22Rv1 (cell line): ENCODE results near the gene TRIM26.
"Not testable (repeated sequence)": the region's sequence is repeated elsewhere in the genome, so short reads cannot be mapped to it uniquely, and the experiment has no call there.

Experiments
- H3K27ac ChIP-seq: fragments of 450-650 bp; 2 replicates; pipeline ENCODE4 v1.5.1; 2017
- ZFX ChIP-seq: fragments of 450-650 bp; IDR thresholded peaks from 2 replicates; pipeline ENCODE4 v1.6.1; 2017; ENCODE audit warnings: antibody characterized with exemption, borderline replicate concordance
- TF ChIP-seq, protein P1 (sequence below): fragments of 450-650 bp; IDR thresholded peaks from 2 replicates; pipeline ENCODE4 v1.5.1; 2017; ENCODE audit warnings: mild to moderate bottlenecking

Gene TRIM26

DNA sequence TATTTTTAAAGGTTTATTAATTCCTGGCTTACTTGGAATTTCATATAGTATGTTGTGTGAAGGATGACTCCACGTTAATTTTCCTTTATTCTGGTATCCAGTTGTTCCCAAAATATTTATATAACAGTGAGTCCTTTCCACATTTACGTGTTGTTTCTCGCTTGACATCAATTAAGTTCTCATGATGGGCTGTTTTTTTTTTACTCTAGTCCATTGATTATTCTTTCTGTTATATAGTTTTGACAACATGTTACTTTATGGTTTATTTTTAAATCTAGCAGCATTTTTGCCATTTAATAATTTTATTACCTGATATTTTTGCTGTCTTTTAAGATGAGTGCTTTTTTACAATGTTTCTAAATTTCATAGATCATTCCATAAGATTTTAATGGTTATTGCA lies 70.5 kb downstream of the TRIM26 start:
- H3K27ac ChIP-seq: no peak overlapping the region
- no peak for TF ChIP-seq ZFX
- TF ChIP-seq, protein P1, sequence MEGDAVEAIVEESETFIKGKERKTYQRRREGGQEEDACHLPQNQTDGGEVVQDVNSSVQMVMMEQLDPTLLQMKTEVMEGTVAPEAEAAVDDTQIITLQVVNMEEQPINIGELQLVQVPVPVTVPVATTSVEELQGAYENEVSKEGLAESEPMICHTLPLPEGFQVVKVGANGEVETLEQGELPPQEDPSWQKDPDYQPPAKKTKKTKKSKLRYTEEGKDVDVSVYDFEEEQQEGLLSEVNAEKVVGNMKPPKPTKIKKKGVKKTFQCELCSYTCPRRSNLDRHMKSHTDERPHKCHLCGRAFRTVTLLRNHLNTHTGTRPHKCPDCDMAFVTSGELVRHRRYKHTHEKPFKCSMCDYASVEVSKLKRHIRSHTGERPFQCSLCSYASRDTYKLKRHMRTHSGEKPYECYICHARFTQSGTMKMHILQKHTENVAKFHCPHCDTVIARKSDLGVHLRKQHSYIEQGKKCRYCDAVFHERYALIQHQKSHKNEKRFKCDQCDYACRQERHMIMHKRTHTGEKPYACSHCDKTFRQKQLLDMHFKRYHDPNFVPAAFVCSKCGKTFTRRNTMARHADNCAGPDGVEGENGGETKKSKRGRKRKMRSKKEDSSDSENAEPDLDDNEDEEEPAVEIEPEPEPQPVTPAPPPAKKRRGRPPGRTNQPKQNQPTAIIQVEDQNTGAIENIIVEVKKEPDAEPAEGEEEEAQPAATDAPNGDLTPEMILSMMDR: no peak

DNA sequence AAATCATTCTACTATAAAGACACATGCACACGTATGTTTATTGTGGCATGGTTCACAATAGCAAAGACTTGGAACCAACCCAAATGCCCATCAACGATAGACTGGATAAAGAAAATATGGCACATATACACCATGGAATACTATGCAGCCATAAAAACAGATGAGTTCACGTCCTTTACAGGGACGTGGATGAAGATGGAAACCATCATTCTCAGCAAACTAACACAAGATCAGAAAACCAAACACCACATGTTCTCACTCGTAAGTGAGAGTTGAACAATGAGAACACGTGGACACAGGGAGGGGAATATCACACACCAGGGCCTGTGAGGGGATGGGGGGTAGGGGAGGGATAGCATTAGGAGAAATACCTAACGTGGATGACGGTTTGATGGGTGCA lies 73.0 kb downstream of the TRIM26 start:
- H3K27ac ChIP-seq: not testable (repeated sequence)

DNA sequence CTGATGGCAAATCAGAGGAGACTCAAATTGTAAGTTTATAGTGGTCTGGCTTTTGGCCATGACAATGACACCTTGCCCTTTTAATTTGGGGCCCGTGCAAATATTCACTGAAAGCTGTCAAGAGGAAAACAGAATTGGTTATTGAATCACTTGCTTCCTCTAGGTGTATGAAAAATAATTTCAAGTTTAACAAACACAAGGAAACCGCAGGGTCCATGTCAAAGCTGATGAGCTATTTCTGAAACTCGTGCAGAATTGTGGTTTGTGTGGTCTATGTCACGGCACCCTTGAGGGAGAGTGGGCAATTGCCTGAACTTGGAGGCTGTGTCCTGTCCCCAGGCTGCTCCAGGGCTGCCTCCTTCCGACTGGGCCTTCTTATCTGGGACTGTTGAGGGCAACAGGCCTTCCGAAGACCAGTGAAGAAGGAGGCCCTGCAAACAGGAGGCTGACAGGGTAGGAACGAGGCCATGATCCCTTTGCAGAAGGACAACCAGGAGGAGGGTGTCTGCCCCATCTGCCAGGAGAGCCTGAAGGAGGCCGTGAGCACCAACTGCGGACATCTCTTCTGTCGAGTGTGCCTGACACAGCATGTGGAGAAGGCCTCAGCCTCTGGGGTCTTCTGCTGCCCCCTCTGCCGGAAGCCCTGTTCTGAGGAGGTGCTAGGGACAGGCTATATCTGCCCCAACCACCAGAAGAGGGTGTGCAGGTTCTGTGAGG lies 76.5 kb downstream of the TRIM26 start:
- TF ChIP-seq ZFX: no peak
- TF ChIP-seq, protein P1: no peak
- H3K27ac ChIP-seq: no peak overlapping the region

DNA sequence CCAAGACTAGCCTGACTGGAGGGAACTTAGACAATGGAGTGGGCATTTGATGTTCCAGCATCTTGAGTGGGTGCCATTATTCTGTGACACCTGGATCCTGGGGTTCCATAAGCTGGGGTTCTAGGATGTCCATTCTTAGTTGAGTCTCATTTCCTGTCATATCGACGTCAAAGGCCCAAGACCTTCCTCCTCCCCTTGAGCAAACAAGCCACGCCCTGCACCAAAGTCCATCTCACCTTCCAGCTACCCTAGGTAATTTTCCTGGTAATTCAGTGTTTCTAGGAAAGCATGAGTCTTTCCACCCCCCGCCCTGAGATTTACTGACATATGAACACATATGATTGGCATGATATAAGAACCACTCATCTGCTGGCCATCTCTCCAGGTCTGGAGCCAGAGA lies 77.4 kb downstream of the TRIM26 start, which contains the start of gene TRIM40:
Gene TRIM40, plus strand, starts transcription at position 384 of the 400 bp plus-strand sequence. CDS start 897 bp downstream, outside the sequence.
- no peak within 1 kb of the TSS for H3K27ac ChIP-seq
- TF ChIP-seq ZFX: no peak
- TF ChIP-seq, protein P1: no peak

DNA sequence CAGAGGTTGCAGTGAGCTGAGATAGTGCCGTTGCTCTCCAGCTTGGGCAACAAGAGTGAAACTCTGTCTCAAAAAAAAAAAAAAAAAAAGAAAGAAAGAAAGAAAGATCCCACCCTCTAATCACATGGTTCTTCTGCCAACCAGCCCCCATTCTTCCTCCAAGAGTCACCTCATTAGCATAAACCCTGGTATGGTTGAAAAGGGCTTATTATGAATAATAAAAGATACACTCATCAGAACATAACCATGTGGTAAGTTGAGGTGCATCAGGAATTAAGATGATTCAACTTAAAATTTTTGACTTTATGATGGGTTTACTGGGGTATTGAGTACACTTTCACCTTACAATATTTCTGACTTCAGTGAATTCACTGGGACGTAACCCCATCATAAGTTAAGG lies 78.1 kb downstream of the TRIM26 start:
- TF ChIP-seq, protein P1: no peak
- TF ChIP-seq ZFX: no peak
- no peak overlapping the region for H3K27ac ChIP-seq
